ENCODE results near the gene RAB4B. TPM values are rescaled to one million over a fixed set of nuclear protein-coding genes. Genes with fewer than 3 reads are reported as not detected.

RAB4B gene
- total and polyA plus RNA-seq, 2 experiments from 2014 or later = 27.4 to 29.0 TPM

DNA sequence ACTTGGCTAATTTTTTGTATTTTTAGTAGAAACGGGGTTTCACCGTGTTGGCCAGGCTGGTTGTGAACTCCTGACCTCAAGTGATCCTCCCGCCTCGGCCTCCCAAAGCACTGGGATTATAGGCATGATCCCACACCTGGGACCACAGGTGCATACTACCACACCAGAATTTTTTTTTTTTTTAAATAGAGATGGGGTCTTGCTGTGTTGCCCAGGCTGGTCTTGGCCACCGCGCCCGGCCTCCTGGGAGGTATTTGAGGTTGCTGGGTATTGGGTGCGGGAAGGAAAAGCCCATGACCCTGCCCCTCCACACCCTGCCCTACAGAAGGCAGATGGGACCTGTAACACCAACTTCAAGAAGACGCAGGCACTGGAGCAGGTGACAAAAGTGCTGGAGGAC lies 41.4 kb upstream of the RAB4B start (continued):
- TF ChIP-seq, protein P1, sequence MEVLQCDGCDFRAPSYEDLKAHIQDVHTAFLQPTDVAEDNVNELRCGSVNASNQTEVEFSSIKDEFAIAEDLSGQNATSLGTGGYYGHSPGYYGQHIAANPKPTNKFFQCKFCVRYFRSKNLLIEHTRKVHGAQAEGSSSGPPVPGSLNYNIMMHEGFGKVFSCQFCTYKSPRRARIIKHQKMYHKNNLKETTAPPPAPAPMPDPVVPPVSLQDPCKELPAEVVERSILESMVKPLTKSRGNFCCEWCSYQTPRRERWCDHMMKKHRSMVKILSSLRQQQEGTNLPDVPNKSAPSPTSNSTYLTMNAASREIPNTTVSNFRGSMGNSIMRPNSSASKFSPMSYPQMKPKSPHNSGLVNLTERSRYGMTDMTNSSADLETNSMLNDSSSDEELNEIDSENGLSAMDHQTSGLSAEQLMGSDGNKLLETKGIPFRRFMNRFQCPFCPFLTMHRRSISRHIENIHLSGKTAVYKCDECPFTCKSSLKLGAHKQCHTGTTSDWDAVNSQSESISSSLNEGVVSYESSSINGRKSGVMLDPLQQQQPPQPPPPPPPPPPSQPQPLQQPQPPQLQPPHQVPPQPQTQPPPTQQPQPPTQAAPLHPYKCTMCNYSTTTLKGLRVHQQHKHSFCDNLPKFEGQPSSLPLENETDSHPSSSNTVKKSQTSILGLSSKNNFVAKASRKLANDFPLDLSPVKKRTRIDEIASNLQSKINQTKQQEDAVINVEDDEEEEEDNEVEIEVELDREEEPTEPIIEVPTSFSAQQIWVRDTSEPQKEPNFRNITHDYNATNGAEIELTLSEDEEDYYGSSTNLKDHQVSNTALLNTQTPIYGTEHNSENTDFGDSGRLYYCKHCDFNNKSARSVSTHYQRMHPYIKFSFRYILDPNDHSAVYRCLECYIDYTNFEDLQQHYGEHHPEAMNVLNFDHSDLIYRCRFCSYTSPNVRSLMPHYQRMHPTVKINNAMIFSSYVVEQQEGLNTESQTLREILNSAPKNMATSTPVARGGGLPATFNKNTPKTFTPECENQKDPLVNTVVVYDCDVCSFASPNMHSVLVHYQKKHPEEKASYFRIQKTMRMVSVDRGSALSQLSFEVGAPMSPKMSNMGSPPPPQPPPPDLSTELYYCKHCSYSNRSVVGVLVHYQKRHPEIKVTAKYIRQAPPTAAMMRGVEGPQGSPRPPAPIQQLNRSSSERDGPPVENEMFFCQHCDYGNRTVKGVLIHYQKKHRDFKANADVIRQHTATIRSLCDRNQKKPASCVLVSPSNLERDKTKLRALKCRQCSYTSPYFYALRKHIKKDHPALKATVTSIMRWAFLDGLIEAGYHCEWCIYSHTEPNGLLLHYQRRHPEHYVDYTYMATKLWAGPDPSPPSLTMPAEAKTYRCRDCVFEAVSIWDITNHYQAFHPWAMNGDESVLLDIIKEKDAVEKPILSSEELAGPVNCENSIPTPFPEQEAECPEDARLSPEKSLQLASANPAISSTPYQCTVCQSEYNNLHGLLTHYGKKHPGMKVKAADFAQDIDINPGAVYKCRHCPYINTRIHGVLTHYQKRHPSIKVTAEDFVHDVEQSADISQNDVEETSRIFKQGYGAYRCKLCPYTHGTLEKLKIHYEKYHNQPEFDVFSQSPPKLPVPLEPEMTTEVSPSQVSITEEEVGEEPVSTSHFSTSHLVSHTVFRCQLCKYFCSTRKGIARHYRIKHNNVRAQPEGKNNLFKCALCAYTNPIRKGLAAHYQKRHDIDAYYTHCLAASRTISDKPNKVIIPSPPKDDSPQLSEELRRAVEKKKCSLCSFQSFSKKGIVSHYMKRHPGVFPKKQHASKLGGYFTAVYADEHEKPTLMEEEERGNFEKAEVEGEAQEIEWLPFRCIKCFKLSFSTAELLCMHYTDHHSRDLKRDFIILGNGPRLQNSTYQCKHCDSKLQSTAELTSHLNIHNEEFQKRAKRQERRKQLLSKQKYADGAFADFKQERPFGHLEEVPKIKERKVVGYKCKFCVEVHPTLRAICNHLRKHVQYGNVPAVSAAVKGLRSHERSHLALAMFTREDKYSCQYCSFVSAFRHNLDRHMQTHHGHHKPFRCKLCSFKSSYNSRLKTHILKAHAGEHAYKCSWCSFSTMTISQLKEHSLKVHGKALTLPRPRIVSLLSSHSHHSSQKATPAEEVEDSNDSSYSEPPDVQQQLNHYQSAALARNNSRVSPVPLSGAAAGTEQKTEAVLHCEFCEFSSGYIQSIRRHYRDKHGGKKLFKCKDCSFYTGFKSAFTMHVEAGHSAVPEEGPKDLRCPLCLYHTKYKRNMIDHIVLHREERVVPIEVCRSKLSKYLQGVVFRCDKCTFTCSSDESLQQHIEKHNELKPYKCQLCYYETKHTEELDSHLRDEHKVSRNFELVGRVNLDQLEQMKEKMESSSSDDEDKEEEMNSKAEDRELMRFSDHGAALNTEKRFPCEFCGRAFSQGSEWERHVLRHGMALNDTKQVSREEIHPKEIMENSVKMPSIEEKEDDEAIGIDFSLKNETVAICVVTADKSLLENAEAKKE (CRISPR knock-in tag; IDR thresholded peaks at IDR 0.05) = no peak
- TF ChIP-seq STAT1 (IDR thresholded peaks at IDR 0.05; ENCODE audit: unreplicated experiment) (no peak), ZNF114 (CRISPR knock-in tag; IDR thresholded peaks at IDR 0.05) (no peak), POLR2AphosphoS5 (IDR thresholded peaks at IDR 0.05; ENCODE audit: low read depth) (no peak), CREB1 (CRISPR knock-in tag; IDR thresholded peaks at IDR 0.05; ENCODE audit: low read depth) (no peak)
- TF ChIP-seq, protein P2, sequence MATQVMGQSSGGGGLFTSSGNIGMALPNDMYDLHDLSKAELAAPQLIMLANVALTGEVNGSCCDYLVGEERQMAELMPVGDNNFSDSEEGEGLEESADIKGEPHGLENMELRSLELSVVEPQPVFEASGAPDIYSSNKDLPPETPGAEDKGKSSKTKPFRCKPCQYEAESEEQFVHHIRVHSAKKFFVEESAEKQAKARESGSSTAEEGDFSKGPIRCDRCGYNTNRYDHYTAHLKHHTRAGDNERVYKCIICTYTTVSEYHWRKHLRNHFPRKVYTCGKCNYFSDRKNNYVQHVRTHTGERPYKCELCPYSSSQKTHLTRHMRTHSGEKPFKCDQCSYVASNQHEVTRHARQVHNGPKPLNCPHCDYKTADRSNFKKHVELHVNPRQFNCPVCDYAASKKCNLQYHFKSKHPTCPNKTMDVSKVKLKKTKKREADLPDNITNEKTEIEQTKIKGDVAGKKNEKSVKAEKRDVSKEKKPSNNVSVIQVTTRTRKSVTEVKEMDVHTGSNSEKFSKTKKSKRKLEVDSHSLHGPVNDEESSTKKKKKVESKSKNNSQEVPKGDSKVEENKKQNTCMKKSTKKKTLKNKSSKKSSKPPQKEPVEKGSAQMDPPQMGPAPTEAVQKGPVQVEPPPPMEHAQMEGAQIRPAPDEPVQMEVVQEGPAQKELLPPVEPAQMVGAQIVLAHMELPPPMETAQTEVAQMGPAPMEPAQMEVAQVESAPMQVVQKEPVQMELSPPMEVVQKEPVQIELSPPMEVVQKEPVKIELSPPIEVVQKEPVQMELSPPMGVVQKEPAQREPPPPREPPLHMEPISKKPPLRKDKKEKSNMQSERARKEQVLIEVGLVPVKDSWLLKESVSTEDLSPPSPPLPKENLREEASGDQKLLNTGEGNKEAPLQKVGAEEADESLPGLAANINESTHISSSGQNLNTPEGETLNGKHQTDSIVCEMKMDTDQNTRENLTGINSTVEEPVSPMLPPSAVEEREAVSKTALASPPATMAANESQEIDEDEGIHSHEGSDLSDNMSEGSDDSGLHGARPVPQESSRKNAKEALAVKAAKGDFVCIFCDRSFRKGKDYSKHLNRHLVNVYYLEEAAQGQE (IDR thresholded peaks at IDR 0.05; ENCODE audit: unreplicated experiment) = no peak
